OCI-LY7 (cell line): ENCODE measurements around the gene MSLN.
"Not testable (repeated sequence)": the region's sequence is repeated elsewhere in the genome, so short reads cannot be mapped to it uniquely, and the experiment has no call there.

Experiments
- EZH2phosphoT487 ChIP-seq: fragments of 200-600 bp; sonication (generic); IDR thresholded peaks from 2 replicates; pipeline ENCODE4 v1.6.1; 2018; ENCODE audit warnings: low read depth, borderline replicate concordance, mild to moderate bottlenecking, mixed run types, antibody characterized with exemption, low read length, moderate library complexity, mixed read lengths
- TF ChIP-seq, protein P1 (sequence below): fragments of 200-600 bp; sonication (generic); conservative IDR thresholded peaks from 2 replicates; pipeline ENCODE4 v1.5.1; 2014; ENCODE audit warnings: mild to moderate bottlenecking, antibody characterized with exemption, low read length, moderate library complexity, mixed read lengths

GRCh38 chr16:742894-743293, 17.6 kb upstream of the MSLN start:
- TF ChIP-seq, protein P1, sequence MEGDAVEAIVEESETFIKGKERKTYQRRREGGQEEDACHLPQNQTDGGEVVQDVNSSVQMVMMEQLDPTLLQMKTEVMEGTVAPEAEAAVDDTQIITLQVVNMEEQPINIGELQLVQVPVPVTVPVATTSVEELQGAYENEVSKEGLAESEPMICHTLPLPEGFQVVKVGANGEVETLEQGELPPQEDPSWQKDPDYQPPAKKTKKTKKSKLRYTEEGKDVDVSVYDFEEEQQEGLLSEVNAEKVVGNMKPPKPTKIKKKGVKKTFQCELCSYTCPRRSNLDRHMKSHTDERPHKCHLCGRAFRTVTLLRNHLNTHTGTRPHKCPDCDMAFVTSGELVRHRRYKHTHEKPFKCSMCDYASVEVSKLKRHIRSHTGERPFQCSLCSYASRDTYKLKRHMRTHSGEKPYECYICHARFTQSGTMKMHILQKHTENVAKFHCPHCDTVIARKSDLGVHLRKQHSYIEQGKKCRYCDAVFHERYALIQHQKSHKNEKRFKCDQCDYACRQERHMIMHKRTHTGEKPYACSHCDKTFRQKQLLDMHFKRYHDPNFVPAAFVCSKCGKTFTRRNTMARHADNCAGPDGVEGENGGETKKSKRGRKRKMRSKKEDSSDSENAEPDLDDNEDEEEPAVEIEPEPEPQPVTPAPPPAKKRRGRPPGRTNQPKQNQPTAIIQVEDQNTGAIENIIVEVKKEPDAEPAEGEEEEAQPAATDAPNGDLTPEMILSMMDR = not testable (repeated sequence)
- TF ChIP-seq EZH2phosphoT487 = not testable (repeated sequence)
